Fibroblast of lung (primary cell): ENCODE measurements around the gene AQP12B. TPM values are rescaled to one million over a fixed set of nuclear protein-coding genes. Genes with fewer than 3 reads are reported as not detected.

Source experiments
- DNase-seq, 2 donors: peaks; one replicate each; pipeline versions ENCODE4 v3.0.0 to v3.0.0-alpha.2; 2010; ENCODE audit warnings: low read depth in 2 of 2
- H2AFZ ChIP-seq: 2 replicates; pipeline ENCODE4 v1.5.1; 2012; ENCODE audit warnings: low read length, control low read depth, inconsistent platforms
- H3K27ac ChIP-seq: 2 replicates; pipeline ENCODE4 v1.5.1; 2011; ENCODE audit warnings: low read length, control low read depth; ENCODE audit not compliant: insufficient read depth
- H3K27me3 ChIP-seq: 2 replicates; pipeline ENCODE4 v1.5.1; 2011; ENCODE audit warnings: mild to moderate bottlenecking, low read length; ENCODE audit not compliant: control insufficient read depth, insufficient read depth
- H3K36me3 ChIP-seq: 2 replicates; pipeline ENCODE4 v1.5.1; 2011; ENCODE audit warnings: low read length; ENCODE audit not compliant: control insufficient read depth, insufficient read depth
- H3K4me1 ChIP-seq: 2 replicates; pipeline ENCODE4 v1.5.1; 2011; ENCODE audit warnings: low read length; ENCODE audit not compliant: control insufficient read depth, insufficient read depth; ENCODE audit errors: extremely low read depth
- H3K4me2 ChIP-seq: 2 replicates; pipeline ENCODE4 v1.5.1; 2011; ENCODE audit warnings: low read length, control low read depth; ENCODE audit not compliant: insufficient read depth; ENCODE audit errors: extremely low read depth
- H3K4me3 ChIP-seq, 4 experiments: fragments of 200-600 bp in 1 of 4; sonication (generic) in 1 of 4; replicated peaks in 1 of 4; 2 replicates each; pipeline ENCODE4 v1.5.1; 2011 to 2016; ENCODE audit warnings: low read length in 4 of 4, low read depth in 3 of 4, mild to moderate bottlenecking in 3 of 4, control low read depth in 2 of 4, inconsistent platforms in 1 of 4, mixed read lengths in 1 of 4; ENCODE audit not compliant: insufficient read depth in 1 of 4; ENCODE audit errors: control extremely low read depth in 1 of 4
- H3K79me2 ChIP-seq: 2 replicates; pipeline ENCODE4 v1.5.1; 2012; ENCODE audit warnings: mild to moderate bottlenecking, low read length, inconsistent platforms; ENCODE audit not compliant: control insufficient read depth, insufficient read depth
- H3K9ac ChIP-seq: 2 replicates; pipeline ENCODE4 v1.5.1; 2011; ENCODE audit warnings: mild to moderate bottlenecking, low read length, control low read depth; ENCODE audit not compliant: insufficient read depth
- H3K9me3 ChIP-seq: 2 replicates; pipeline ENCODE4 v1.5.1; 2012; ENCODE audit warnings: low read depth, low read length; ENCODE audit not compliant: control insufficient read depth, insufficient read depth
- H4K20me1 ChIP-seq: 2 replicates; pipeline ENCODE4 v1.5.1; 2011; ENCODE audit warnings: low read length; ENCODE audit not compliant: control insufficient read depth, insufficient read depth; ENCODE audit errors: extremely low read depth
- EZH2 ChIP-seq: IDR thresholded peaks from 2 replicates; pipeline ENCODE4 v1.5.1; 2012; ENCODE audit warnings: low read length, control low read depth, mild to moderate bottlenecking; ENCODE audit errors: missing control alignments
- polyA plus RNA-seq, 2 donors: library from polyadenylated mRNA; depleted of rRNA in 1 of 2; stranded (reverse) in 1 of 2; unstranded in 1 of 2; fragments of >200 nt; gene quantifications; 2 replicates each; pipeline ENCODE4 v1.2.1, GENCODE V29; 2011 to 2012; ENCODE audit warnings: missing spikeins in 1 of 2
- total RNA-seq: library from RNA; depleted of rRNA; stranded (reverse); fragments of >200 nt; gene quantifications from 2 replicates; pipeline ENCODE4 v1.2.1, GENCODE V29; 2014
- TF ChIP-seq, protein P1 (sequence below), 2 donors: IDR thresholded peaks in 1 of 2; conservative IDR thresholded peaks in 1 of 2; 1 replicate in 1 of 2; 2 replicates in 1 of 2; pipeline ENCODE4 v1.5.1; 2011 to 2012; ENCODE audit warnings: low read length in 2 of 2, control low read depth in 1 of 2, inconsistent platforms in 1 of 2, low read depth in 1 of 2, mild to moderate bottlenecking in 1 of 2

The AQP12B gene
- total and polyA plus RNA-seq, 2 donors (not counting 1 experiment from before 2014, with no cell fraction given): not detected

DNA sequence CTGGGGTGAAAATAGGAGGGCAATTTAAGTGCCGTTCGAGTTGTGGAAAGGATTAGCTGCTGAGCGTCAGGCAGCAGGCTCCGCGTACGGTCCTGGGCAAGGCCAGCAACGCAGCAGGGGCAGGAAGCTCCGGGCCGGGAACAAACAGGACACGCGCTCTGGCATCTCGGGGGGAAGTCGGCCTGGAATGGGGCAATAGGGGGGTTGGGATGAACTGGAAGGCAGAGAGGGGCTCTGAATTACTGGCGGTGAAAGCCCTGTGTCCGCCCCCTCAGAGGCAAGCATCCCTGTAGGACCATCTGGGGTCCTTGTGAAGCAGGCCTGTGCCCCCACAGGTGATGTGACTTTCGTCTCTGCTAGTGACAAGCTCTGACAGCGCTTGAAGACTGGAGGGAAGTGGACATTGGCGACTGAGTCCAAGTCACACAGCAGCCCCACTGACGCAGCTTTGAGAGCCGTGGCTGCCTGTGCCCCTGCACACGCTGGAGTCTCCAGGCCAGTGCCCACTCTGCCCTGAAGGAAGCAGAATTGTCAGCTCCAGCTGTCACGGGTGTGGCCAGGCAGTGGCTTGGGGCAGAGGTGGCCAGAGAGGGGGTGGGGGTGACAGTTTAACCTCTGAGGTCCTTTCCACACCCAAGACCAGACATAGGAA lies 35.1 kb downstream of the AQP12B start:
- Histone ChIP-seq H3K4me2 (no peak overlapping the region), H3K79me2 (no peaks in the 10 kb centered on the region), H3K4me1 (no peaks in the 10 kb centered on the region), H4K20me1 (no peaks in the 10 kb centered on the region), H3K9me3 (no peaks in the 10 kb centered on the region), H3K4me3 (no peak overlapping the region), H3K36me3 (no peaks in the 10 kb centered on the region), H3K27ac (no peak overlapping the region), H3K27me3 (peaks cover 4% of the 10 kb centered on the region), H2AFZ (no peak overlapping the region), H3K9ac (no peak overlapping the region)
- no peak for TF ChIP-seq EZH2
- TF ChIP-seq, protein P1, sequence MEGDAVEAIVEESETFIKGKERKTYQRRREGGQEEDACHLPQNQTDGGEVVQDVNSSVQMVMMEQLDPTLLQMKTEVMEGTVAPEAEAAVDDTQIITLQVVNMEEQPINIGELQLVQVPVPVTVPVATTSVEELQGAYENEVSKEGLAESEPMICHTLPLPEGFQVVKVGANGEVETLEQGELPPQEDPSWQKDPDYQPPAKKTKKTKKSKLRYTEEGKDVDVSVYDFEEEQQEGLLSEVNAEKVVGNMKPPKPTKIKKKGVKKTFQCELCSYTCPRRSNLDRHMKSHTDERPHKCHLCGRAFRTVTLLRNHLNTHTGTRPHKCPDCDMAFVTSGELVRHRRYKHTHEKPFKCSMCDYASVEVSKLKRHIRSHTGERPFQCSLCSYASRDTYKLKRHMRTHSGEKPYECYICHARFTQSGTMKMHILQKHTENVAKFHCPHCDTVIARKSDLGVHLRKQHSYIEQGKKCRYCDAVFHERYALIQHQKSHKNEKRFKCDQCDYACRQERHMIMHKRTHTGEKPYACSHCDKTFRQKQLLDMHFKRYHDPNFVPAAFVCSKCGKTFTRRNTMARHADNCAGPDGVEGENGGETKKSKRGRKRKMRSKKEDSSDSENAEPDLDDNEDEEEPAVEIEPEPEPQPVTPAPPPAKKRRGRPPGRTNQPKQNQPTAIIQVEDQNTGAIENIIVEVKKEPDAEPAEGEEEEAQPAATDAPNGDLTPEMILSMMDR (conservative IDR thresholded peaks at IDR 0.05 in 1 of 2, IDR thresholded peaks at IDR 0.05 in 1 of 2; ENCODE audit: low read depth in 1 of 2, low read length in 2 of 2): no peak
- no peak for DNase-seq

DNA sequence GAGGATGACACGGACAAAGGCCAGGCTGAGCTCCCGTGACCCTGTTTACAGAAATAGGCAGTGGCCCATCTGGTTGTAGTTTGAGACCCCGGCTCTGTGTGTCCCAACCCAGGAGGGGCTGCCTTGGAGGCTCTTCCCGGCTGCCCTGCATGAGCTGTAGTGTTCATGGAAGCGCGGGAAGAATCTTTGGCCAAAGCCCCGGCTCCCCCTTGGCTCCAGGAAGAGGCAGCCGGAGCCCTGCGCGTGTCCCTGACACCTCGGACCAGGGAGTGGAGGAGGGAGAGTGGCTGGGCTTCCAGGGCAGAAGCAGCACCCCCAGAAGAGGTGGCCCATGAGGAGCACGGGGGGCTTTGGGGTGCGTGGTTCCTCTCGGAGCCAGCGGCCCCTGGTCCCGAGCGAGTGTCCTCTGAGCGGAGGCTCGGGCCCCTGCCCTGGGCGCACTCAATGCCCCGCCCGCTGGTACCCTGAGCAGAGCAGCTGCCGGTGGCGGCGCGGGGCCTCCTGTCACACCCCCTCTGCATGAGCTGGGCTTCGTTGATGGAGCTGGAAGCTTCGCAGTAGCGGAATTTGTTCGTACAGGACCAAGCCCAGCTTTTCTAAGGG lies 35.7 kb downstream of the AQP12B start:
- Histone ChIP-seq H3K4me3 (no peak overlapping the region), H3K4me1 (no peaks in the 10 kb centered on the region), H3K4me2 (no peak overlapping the region), H3K9ac (no peak overlapping the region), H3K79me2 (no peaks in the 10 kb centered on the region), H4K20me1 (no peaks in the 10 kb centered on the region), H3K27me3 (peaks cover 4% of the 10 kb centered on the region), H3K27ac (no peak overlapping the region), H3K36me3 (no peaks in the 10 kb centered on the region), H3K9me3 (no peaks in the 10 kb centered on the region), H2AFZ (no peak overlapping the region)
- DNase-seq: no peak
- TF ChIP-seq, protein P1 (conservative IDR thresholded peaks at IDR 0.05 in 1 of 2, IDR thresholded peaks at IDR 0.05 in 1 of 2; ENCODE audit: low read depth in 1 of 2, low read length in 2 of 2): no peak
- no peak for TF ChIP-seq EZH2

DNA sequence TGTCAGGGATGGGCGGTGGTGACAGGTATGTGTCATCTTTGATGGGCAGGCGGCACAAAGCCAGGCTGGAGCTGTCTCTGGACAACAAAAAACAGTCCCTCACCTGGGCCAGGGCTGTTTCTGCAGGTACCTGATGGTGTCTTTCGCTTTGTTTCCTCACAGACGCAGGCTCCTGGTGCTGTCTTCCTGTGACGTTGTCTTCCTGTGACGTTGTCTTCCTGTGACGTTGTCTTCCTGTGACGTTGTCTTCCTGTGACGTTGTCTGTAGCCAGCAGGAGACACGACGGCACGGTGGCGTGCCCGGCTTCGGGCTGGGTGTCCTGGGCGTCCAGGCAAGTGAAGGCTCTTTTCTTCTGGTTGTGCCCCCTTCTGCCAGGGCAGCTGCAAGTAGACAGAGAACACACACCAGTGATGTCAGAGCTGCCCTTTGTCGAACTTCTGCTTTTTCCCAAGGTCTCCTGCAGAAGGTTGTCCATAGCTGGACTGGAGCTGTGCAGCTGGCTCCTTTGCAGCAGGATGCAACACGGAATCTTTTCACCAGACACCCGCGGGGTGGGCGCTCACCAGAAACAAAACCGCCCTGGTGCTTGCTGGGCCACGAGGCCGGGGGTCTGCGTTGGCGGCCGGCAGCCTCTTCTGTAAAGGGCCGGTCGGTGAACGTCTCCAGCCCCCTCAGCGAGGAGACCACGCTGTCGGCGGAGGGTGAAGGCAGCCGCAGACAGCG lies 36.3 kb downstream of the AQP12B start:
- Histone ChIP-seq H3K36me3 (no peaks in the 10 kb centered on the region), H3K27ac (no peak overlapping the region), H3K79me2 (no peaks in the 10 kb centered on the region), H3K4me1 (no peaks in the 10 kb centered on the region), H3K9me3 (no peaks in the 10 kb centered on the region), H3K4me2 (no peak overlapping the region), H4K20me1 (no peaks in the 10 kb centered on the region), H3K4me3 (no peak overlapping the region), H3K9ac (no peak overlapping the region), H2AFZ (no peak overlapping the region), H3K27me3 (peaks cover 4% of the 10 kb centered on the region)
- DNase-seq: no peak
- no peak for TF ChIP-seq EZH2
- TF ChIP-seq, protein P1 (conservative IDR thresholded peaks at IDR 0.05 in 1 of 2, IDR thresholded peaks at IDR 0.05 in 1 of 2; ENCODE audit: low read depth in 1 of 2, low read length in 2 of 2): no peak
